GM12878 (cell line): ENCODE measurements around the gene PRKCE. TPM values are rescaled to one million over a fixed set of nuclear protein-coding genes. Genes with fewer than 3 reads are reported as not detected.
A peak's percentile ranks its signal among the peaks of the same experiment; 100 is the strongest.

Experiments used
- BACH1 ChIP-seq: fragments of 450-650 bp; IDR thresholded peaks from 2 replicates; pipeline ENCODE4 v1.6.1; 2017; ENCODE audit warnings: mild to moderate bottlenecking, borderline replicate concordance
- CREB1 ChIP-seq: IDR thresholded peaks from 2 replicates; pipeline ENCODE4 v1.6.1; 2012; ENCODE audit warnings: low read depth, mild to moderate bottlenecking, inconsistent platforms
- E2F8 ChIP-seq: fragments of 450-650 bp; IDR thresholded peaks from 2 replicates; pipeline ENCODE4 v1.6.1; 2018; ENCODE audit warnings: mild to moderate bottlenecking, low read depth, moderate library complexity; ENCODE audit not compliant: partially characterized antibody
- ESRRA ChIP-seq: IDR thresholded peaks from 2 replicates; pipeline ENCODE4 v1.6.1; 2012; ENCODE audit warnings: mild to moderate bottlenecking, low read length, improper control_type of control experiment
- FOS ChIP-seq: IDR thresholded peaks from 3 replicates; pipeline ENCODE4 v1.6.1; 2011; ENCODE audit warnings: borderline replicate concordance; ENCODE audit not compliant: insufficient read length; ENCODE audit errors: extremely low read depth
- HDAC2 ChIP-seq: fragments of 200-600 bp; sonication (generic); IDR thresholded peaks from 2 replicates; pipeline ENCODE4 v1.6.1; 2017
- IRF5 ChIP-seq: fragments of 450-650 bp; IDR thresholded peaks from 2 replicates; pipeline ENCODE4 v1.6.1; 2017; ENCODE audit warnings: borderline replicate concordance
- JUNB ChIP-seq: IDR thresholded peaks from 2 replicates; pipeline ENCODE4 v1.6.1; 2016; ENCODE audit warnings: antibody characterized with exemption, mild to moderate bottlenecking
- MAX ChIP-seq: IDR thresholded peaks from 2 replicates; pipeline ENCODE4 v1.6.1; 2012; ENCODE audit warnings: low read depth, low read length, improper control_type of control experiment
- NFXL1 ChIP-seq: fragments of 450-650 bp; IDR thresholded peaks from 2 replicates; pipeline ENCODE4 v1.6.1; 2017; ENCODE audit warnings: antibody characterized with exemption, mild to moderate bottlenecking, borderline replicate concordance
- NR2C1 ChIP-seq: fragments of 450-650 bp; IDR thresholded peaks from 2 replicates; pipeline ENCODE4 v1.6.1; 2017; ENCODE audit warnings: antibody characterized with exemption, mild to moderate bottlenecking, moderate library complexity
- PAX8 ChIP-seq: fragments of 450-650 bp; IDR thresholded peaks from 2 replicates; pipeline ENCODE4 v1.6.1; 2017; ENCODE audit warnings: mild to moderate bottlenecking, moderate library complexity
- POLR2A ChIP-seq: IDR thresholded peaks from 2 replicates; pipeline ENCODE4 v1.6.1; 2011; ENCODE audit warnings: low read depth, mild to moderate bottlenecking, low read length
- RB1 ChIP-seq: fragments of 450-650 bp; formaldehyde crosslinking; IDR thresholded peaks from 2 replicates; pipeline ENCODE4 v1.6.1; 2017; ENCODE audit warnings: mild to moderate bottlenecking, borderline replicate concordance
- REST ChIP-seq: IDR thresholded peaks from 2 replicates; pipeline ENCODE4 v1.6.1; 2012; ENCODE audit warnings: mild to moderate bottlenecking, low read depth, low read length
- SIX5 ChIP-seq: IDR thresholded peaks from 2 replicates; pipeline ENCODE4 v1.6.1; 2011; ENCODE audit warnings: mild to moderate bottlenecking, low read depth, low read length, moderate library complexity; ENCODE audit not compliant: severe bottlenecking
- SKIL ChIP-seq: fragments of 450-650 bp; IDR thresholded peaks from 2 replicates; pipeline ENCODE4 v1.6.1; 2017; ENCODE audit warnings: mild to moderate bottlenecking, low read depth, inconsistent platforms; ENCODE audit not compliant: poor library complexity, severe bottlenecking
- STAT1 ChIP-seq: fragments of 450-650 bp; conservative IDR thresholded peaks from 2 replicates; pipeline ENCODE4 v1.6.1; 2014; ENCODE audit warnings: antibody characterized with exemption, mild to moderate bottlenecking
- TARDBP ChIP-seq: IDR thresholded peaks from 2 replicates; pipeline ENCODE4 v1.6.1; 2016; ENCODE audit warnings: borderline replicate concordance
- ZNF217 ChIP-seq: fragments of 450-650 bp; IDR thresholded peaks from 2 replicates; pipeline ENCODE4 v1.6.1; 2017; ENCODE audit warnings: antibody characterized with exemption, mild to moderate bottlenecking
- ZNF24 ChIP-seq: fragments of 450-650 bp; IDR thresholded peaks from 2 replicates; pipeline ENCODE4 v1.6.1; 2017; ENCODE audit warnings: antibody characterized with exemption, mild to moderate bottlenecking
- polyA plus RNA-seq, 11 experiments: library from polyadenylated mRNA; depleted of rRNA in 4 of 11; unstranded in 6 of 11; stranded (reverse) in 5 of 11; fragments of >200 nt; fragmentation: Nextera tagmentation in 4 of 11; fragmentation: Illumina TruSeq in 1 of 11; extraction: Ambion mirVana in 4 of 11; extraction: Trizol in 1 of 11; gene quantifications; 1 replicate in 1 of 11; 2 replicates in 10 of 11; pipeline versions ENCODE4 v1.2.1 to v1.2.3, GENCODE V29; 2011 to 2016; ENCODE audit warnings: inconsistent platforms in 2 of 11, missing spikeins in 2 of 11, low read depth in 1 of 11
- total RNA-seq, 4 experiments: library from RNA; depleted of rRNA in 3 of 4; stranded (reverse); fragments of >200 nt in 3 of 4; fragmentation: Illumina TruSeq in 1 of 4; extraction: Trizol in 1 of 4; gene quantifications; 2 replicates each; pipeline versions ENCODE4 v1.2.1 to v1.2.3, GENCODE V29; 2013 to 2021

The PRKCE gene
- total and polyA plus RNA-seq, 10 of the 15 experiments (the other 5 are each of a cell fraction or from before 2014, with no cell fraction given) = 2.6 to 28.2 (median 11.3) TPM

GRCh38 chr2:45649858-45650811, 1.3 kb upstream of the PRKCE start (continued):
- no peak for TF ChIP-seq IRF5
- peak; percentile 71 for TF ChIP-seq NR2C1
- TF ChIP-seq SIX5 = no peak
- no peak for TF ChIP-seq FOS
- no peak for TF ChIP-seq ZNF24
- no peak for TF ChIP-seq HDAC2
- peak; percentile 23; the same call in 1 of the 2 replicates for TF ChIP-seq POLR2A
- 0 out of 2 replicates have a peak, but pooled peaks have one; percentile 21 for TF ChIP-seq CREB1
- TF ChIP-seq BACH1 = peak; percentile 32; the same call in 1 of the 2 replicates
- 0 out of 2 replicates have a peak, but pooled peaks have one; percentile 40 for TF ChIP-seq ZNF217
- no peak for TF ChIP-seq STAT1
- no peak for TF ChIP-seq E2F8
- TF ChIP-seq NFXL1 = no peak
- TF ChIP-seq MAX = no peak
- TF ChIP-seq JUNB = no peak
- no peak for TF ChIP-seq SKIL
- no peak for TF ChIP-seq ESRRA
- no peak for TF ChIP-seq PAX8
- TF ChIP-seq RB1 = 0 out of 2 replicates have a peak, but pooled peaks have one; percentile 40
- TF ChIP-seq TARDBP = no peak
- TF ChIP-seq REST = no peak
